Hepatocyte (in vitro differentiated cells): ENCODE results near the gene ENPP1.

Source experiments
- EZH2 ChIP-seq: fragments of 200-600 bp; sonication (generic); IDR thresholded peaks from 2 replicates; pipeline ENCODE4 v1.6.1; 2016; ENCODE audit warnings: antibody characterized with exemption, mild to moderate bottlenecking, borderline replicate concordance
- EZH2phosphoT487 ChIP-seq: fragments of 200-600 bp; sonication (generic); IDR thresholded peaks from one replicate; pipeline ENCODE4 v1.6.1; 2018; ENCODE audit warnings: antibody characterized with exemption, mild to moderate bottlenecking, low read depth, moderate library complexity; ENCODE audit not compliant: unreplicated experiment, severe bottlenecking
- TF ChIP-seq, protein P1 (sequence below): fragments of 200-600 bp; sonication (generic); IDR thresholded peaks from 2 replicates; pipeline ENCODE4 v1.5.1; 2016; ENCODE audit warnings: antibody characterized with exemption, mild to moderate bottlenecking; ENCODE audit not compliant: poor library complexity

DNA sequence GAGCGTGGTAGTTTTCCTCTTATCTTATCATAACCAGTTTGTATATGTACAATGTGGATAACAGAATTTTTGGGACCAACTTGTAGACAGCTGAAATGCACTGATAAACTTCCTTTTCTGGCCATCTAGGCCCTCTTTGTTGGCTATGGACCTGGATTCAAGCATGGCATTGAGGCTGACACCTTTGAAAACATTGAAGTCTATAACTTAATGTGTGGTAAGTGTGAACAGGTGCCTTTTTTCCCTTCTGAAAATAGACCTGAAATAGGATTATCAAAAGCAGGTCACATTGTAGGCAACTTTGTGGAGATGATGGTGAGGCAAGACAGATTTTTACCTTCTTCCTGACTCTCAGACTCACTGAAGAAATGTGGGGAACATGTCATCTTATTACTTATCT, 67.8 kb downstream of the ENPP1 start:
- TF ChIP-seq, protein P1, sequence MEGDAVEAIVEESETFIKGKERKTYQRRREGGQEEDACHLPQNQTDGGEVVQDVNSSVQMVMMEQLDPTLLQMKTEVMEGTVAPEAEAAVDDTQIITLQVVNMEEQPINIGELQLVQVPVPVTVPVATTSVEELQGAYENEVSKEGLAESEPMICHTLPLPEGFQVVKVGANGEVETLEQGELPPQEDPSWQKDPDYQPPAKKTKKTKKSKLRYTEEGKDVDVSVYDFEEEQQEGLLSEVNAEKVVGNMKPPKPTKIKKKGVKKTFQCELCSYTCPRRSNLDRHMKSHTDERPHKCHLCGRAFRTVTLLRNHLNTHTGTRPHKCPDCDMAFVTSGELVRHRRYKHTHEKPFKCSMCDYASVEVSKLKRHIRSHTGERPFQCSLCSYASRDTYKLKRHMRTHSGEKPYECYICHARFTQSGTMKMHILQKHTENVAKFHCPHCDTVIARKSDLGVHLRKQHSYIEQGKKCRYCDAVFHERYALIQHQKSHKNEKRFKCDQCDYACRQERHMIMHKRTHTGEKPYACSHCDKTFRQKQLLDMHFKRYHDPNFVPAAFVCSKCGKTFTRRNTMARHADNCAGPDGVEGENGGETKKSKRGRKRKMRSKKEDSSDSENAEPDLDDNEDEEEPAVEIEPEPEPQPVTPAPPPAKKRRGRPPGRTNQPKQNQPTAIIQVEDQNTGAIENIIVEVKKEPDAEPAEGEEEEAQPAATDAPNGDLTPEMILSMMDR = no peak
- no peak for TF ChIP-seq EZH2
- no peak for TF ChIP-seq EZH2phosphoT487
